Measurements from ENCODE around the gene CHD6. TPM values are rescaled to one million over a fixed set of nuclear protein-coding genes. Genes with fewer than 3 reads are reported as not detected.

The CHD6 gene
- total RNA-seq, 1 experiment from 2014 or later = 26.6 TPM

GRCh38 chr20:41415191-41415590 lies 203.0 kb downstream of the CHD6 start:
- POLR2A ChIA-PET = no interaction called here

More at GRCh38 chr20:41415191-41415590, 203.0 kb downstream of the CHD6 start:
- Histone ChIP-seq H3K36me3 (ENCODE audit: control insufficient read depth in 1 of 2, insufficient read depth in 2 of 2, low read length in 2 of 2) (peaks cover 0 to 15% of the 10 kb centered on the region in 2 experiments; a peak in 2 of 4 replicates), H3K4me3 (replicated peaks in 1 of 2; ENCODE audit: low read depth in 1 of 2, low read length in 2 of 2) (no peak overlapping the region), H3K4me1 (ENCODE audit: control insufficient read depth in 1 of 2, insufficient read depth in 2 of 2, low read length in 2 of 2) (no peaks in the 10 kb centered on the region), H3K79me2 (ENCODE audit: insufficient read depth, low read length) (no peaks in the 10 kb centered on the region), H2AFZ (ENCODE audit: low read depth, low read length, poor library complexity, severe bottlenecking) (no peak overlapping the region), H3K27me3 (ENCODE audit: insufficient read depth, low read length) (no peaks in the 10 kb centered on the region), H3K9me2 (ENCODE audit: insufficient read depth) (no peaks in the 10 kb centered on the region), H4K20me1 (ENCODE audit: insufficient read depth) (no peaks in the 10 kb centered on the region), H3K9me3 (ENCODE audit: control insufficient read depth in 1 of 2, insufficient read depth in 1 of 2, low read depth in 1 of 2, low read length in 2 of 2) (no peaks in the 10 kb centered on the region), H3K9ac (ENCODE audit: low read length) (no peak overlapping the region), H3K4me2 (ENCODE audit: low read length) (no peak overlapping the region), H3K27ac (ENCODE audit: low read depth, low read length) (no peak overlapping the region)
- TF ChIP-seq CTCF (IDR thresholded peaks at IDR 0.05 in 2 of 3, conservative IDR thresholded peaks at IDR 0.05 in 1 of 3; ENCODE audit: borderline replicate concordance in 1 of 3, insufficient read depth in 1 of 3, low read depth in 2 of 3, low read length in 2 of 3) = no peak
- TF ChIP-seq CEBPB (IDR thresholded peaks at IDR 0.05; ENCODE audit: low read depth) = no peak
- no peak for TF ChIP-seq YY1 (IDR thresholded peaks at IDR 0.05; ENCODE audit: extremely low read depth, insufficient replicate concordance, low read depth, low read length)
- TF ChIP-seq MAX (IDR thresholded peaks at IDR 0.05) = no peak
- TF ChIP-seq POLR2A (IDR thresholded peaks at IDR 0.05; ENCODE audit: borderline replicate concordance, extremely low read depth, insufficient read depth, insufficient read length) = no peak
- no peak for TF ChIP-seq REST (IDR thresholded peaks at IDR 0.05; ENCODE audit: low read depth)
- intact Hi-C loops (cut with micrococcal nuclease) = no loop called here
- ATAC-seq = no peak
- RAD21 ChIA-PET (ENCODE audit: low non-redundant PET in 1 of 2, low total read pairs in 2 of 2, uncharacterized antibody in 2 of 2, unreplicated experiment in 2 of 2) = no interaction called here
- CTCF ChIA-PET = no interaction called here
- no peak for DNase-seq (ENCODE audit: low read depth, low spot score)
- no TSS peak for BruUV-seq (replicated peaks)

All from HCT116 (cell line).